ENCODE data around the gene STX10. TPM values are rescaled to one million over a fixed set of nuclear protein-coding genes. Genes with fewer than 3 reads are reported as not detected.
"Not testable (repeated sequence)": the region's sequence is repeated elsewhere in the genome, so short reads cannot be mapped to it uniquely, and the experiment has no call there.

The STX10 gene
- total and polyA plus RNA-seq, 2 donors (not counting 3 experiments of a cell fraction or from before 2014, with no cell fraction given), result 63.1 to 91.6 TPM

DNA sequence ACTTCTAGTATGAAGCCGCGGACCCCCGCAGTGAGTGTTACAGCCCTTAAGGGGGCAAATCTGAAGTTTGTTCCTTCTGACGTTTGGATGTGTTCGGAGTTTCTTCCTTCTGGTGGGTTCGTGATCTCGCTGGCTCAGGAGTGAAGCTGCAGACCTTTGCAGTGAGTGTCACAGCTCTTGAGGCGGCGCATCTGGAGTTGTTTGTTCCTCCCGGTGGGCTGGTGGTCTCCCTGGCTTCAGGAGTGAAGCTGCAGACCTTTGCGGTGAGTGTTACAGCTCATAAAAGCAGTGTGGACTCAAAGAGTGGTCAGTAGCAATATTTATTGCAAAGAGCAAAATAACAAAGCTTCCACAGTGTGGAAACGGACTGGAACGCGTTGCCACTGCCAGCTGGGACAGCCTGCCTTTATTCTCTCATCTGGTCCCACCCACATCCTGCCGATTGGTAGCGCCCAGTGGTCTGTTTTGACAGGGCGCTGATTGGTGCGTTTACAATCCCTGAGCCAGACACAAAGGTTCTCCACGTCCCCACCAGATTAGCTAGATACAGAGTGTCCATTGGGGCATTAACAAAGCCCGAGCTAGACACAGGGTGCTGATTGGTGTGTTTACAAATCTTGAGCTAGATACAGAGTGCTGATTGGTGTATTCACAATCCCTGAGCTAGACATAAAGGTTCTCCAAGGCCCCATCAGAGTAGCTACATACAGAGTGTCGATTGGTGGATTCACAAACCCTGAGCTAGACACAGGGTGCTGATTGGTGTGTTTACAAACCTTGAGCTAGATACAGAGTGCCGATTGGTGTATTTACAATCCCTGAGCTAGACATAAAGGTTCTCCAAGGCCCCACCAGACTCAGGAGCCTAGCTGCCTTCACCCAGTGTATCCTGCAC lies 35.8 kb upstream of the STX10 start:
- H3K79me2 ChIP-seq (ENCODE audit: control insufficient read depth, insufficient read depth, low read length); dilution Hi-C loops (cut with MboI; ENCODE audit: extremely low pct_ligation_motif_present, low sequenced_read_pairs); POLR2A ChIA-PET; H3K4me3 ChIP-seq (replicated peaks in 1 of 3; ENCODE audit: insufficient read depth in 1 of 3, low read depth in 1 of 3, low read length in 3 of 3); intact Hi-C loops (cut with micrococcal nuclease); H3K4me1 ChIP-seq (ENCODE audit: control insufficient read depth, extremely low read depth, insufficient read depth, low read length); H3K4me2 ChIP-seq (ENCODE audit: insufficient read depth, low read length); H3K27me3 ChIP-seq (ENCODE audit: control insufficient read depth in 2 of 2, insufficient read depth in 2 of 2, low read length in 2 of 2); H3K9me1 ChIP-seq (replicated peaks; ENCODE audit: control insufficient read depth, extremely low read depth, insufficient read depth, low read length); DNase-seq (ENCODE audit: low read depth, low spot score); H3K36me3 ChIP-seq (ENCODE audit: control insufficient read depth in 2 of 2, extremely low read depth in 1 of 2, insufficient read depth in 2 of 2, low read length in 2 of 2); H4K20me1 ChIP-seq (replicated peaks; ENCODE audit: control insufficient read depth, extremely low read depth, insufficient read depth, low read length); H3K9ac ChIP-seq (replicated peaks; ENCODE audit: extremely low read depth, insufficient read depth, low read length); H2AFZ ChIP-seq (ENCODE audit: low read depth, low read length); H3K9me3 ChIP-seq (replicated peaks; ENCODE audit: control insufficient read depth, insufficient read depth, low read length); BruUV-seq (replicated peaks); H3K27ac ChIP-seq (ENCODE audit: insufficient read depth, low read depth, low read length); FAIRE-seq: not testable (repeated sequence)
- CTCF ChIA-PET, result interaction anchor here (0.7 to 1.4 kb wide), 3 partner anchors 8 to 208 kb away, joined by 3 to 8 read pairs (median 3); no protein-coding TSS in a partner anchor

DNA sequence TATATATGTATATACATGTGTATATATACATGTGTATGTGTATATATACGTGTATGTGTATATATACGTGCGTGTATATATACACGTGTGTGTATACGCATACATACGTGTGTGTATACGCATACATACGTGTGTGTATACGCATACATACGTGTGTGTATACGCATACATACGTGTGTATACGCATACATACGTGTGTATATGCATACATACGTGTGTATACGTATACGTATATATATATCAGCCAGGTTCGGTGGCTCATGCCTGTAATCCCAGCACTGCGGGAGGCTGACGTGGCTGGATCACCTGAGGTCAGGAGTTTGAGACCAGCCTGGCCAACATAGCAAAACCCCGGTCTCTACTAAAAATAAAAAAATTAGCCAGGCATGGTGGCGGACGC lies 34.8 kb upstream of the STX10 start:
- FAIRE-seq; H3K27ac ChIP-seq (ENCODE audit: insufficient read depth, low read depth, low read length); H4K20me1 ChIP-seq (replicated peaks; ENCODE audit: control insufficient read depth, extremely low read depth, insufficient read depth, low read length); CTCF ChIA-PET; DNase-seq (ENCODE audit: low read depth, low spot score); H3K4me1 ChIP-seq (ENCODE audit: control insufficient read depth, extremely low read depth, insufficient read depth, low read length); H3K9me1 ChIP-seq (replicated peaks; ENCODE audit: control insufficient read depth, extremely low read depth, insufficient read depth, low read length); intact Hi-C loops (cut with micrococcal nuclease); H3K4me3 ChIP-seq (replicated peaks in 1 of 3; ENCODE audit: insufficient read depth in 1 of 3, low read depth in 1 of 3, low read length in 3 of 3); H3K27me3 ChIP-seq (ENCODE audit: control insufficient read depth in 2 of 2, insufficient read depth in 2 of 2, low read length in 2 of 2); H3K4me2 ChIP-seq (ENCODE audit: insufficient read depth, low read length); H3K36me3 ChIP-seq (ENCODE audit: control insufficient read depth in 2 of 2, extremely low read depth in 1 of 2, insufficient read depth in 2 of 2, low read length in 2 of 2); BruUV-seq (replicated peaks); POLR2A ChIA-PET; H3K79me2 ChIP-seq (ENCODE audit: control insufficient read depth, insufficient read depth, low read length); H3K9ac ChIP-seq (replicated peaks; ENCODE audit: extremely low read depth, insufficient read depth, low read length); H3K9me3 ChIP-seq (replicated peaks; ENCODE audit: control insufficient read depth, insufficient read depth, low read length); H2AFZ ChIP-seq (ENCODE audit: low read depth, low read length); dilution Hi-C loops (cut with MboI; ENCODE audit: extremely low pct_ligation_motif_present, low sequenced_read_pairs): not testable (repeated sequence)

Measured in endothelial cell of umbilical vein (primary cell).